GM18861 (cell line): ENCODE measurements around the gene AJM1.
"Not testable (repeated sequence)": the region's sequence is repeated elsewhere in the genome, so short reads cannot be mapped to it uniquely, and the experiment has no call there.

Experiments used
- ATAC-seq: cut with Tn5 transposase; IDR thresholded peaks from one replicate; pipeline ENCODE4 v1.9.1; 2021; ENCODE audit not compliant: unreplicated experiment

The AJM1 gene

GRCh38 chr9:136866898-136867421 is 24.7 kb downstream of the AJM1 start:
- ATAC-seq: not testable (repeated sequence)

GRCh38 chr9:136867480-136867879 is 25.2 kb downstream of the AJM1 start:
- ATAC-seq: no peak

GRCh38 chr9:136867917-136868316 is 25.6 kb downstream of the AJM1 start:
- ATAC-seq: no peak

GRCh38 chr9:136868644-136869043 is 26.4 kb downstream of the AJM1 start:
- ATAC-seq: no peak

- ATAC-seq: not testable (repeated sequence)
These were observed 27.3 kb downstream of the AJM1 start for GRCh38 chr9:136869611-136870010.

- no peak for ATAC-seq
These were observed 32.9 kb downstream of the AJM1 start for GRCh38 chr9:136875155-136875554.

- ATAC-seq: no peak
These were observed 34.2 kb downstream of the AJM1 start for GRCh38 chr9:136876476-136876875.

GRCh38 chr9:136880651-136881050 is 38.4 kb downstream of the AJM1 start:
- no peak for ATAC-seq

GRCh38 chr9:136881691-136882108 is 39.4 kb downstream of the AJM1 start:
- no peak for ATAC-seq

GRCh38 chr9:136882109-136882946 is 40.0 kb downstream of the AJM1 start:
- peak; percentile 22 for ATAC-seq

- not testable (repeated sequence) for ATAC-seq
These were observed 40.6 kb downstream of the AJM1 start for GRCh38 chr9:136882947-136883283.

GRCh38 chr9:136883670-136884069 is 41.4 kb downstream of the AJM1 start:
- not testable (repeated sequence) for ATAC-seq

- ATAC-seq: peak; percentile 81
These were observed 43.8 kb downstream of the AJM1 start, which contains the start of gene TRAF2 for GRCh38 chr9:136885950-136886578. Gene TRAF2 (plus strand): TSS chr9:136886516. CDS start chr9:136898741, 12,225 bp downstream.

GRCh38 chr9:136886610-136887597 is 44.6 kb downstream of the AJM1 start:
- ATAC-seq: peak; percentile 6

- ATAC-seq: no peak
These were observed 46.2 kb downstream of the AJM1 start for GRCh38 chr9:136888454-136888853.

GRCh38 chr9:136889858-136890257 is 47.6 kb downstream of the AJM1 start:
- no peak for ATAC-seq

GRCh38 chr9:136890661-136891060 is 48.4 kb downstream of the AJM1 start:
- ATAC-seq: no peak
